H1 (cell line): ENCODE measurements around the gene NHS. TPM values are rescaled to one million over a fixed set of nuclear protein-coding genes. Genes with fewer than 3 reads are reported as not detected.

Experiments used
- CTCF ChIA-PET: fragments of 300-600 bp; sonication (Branson Sonifier 250); formaldehyde crosslinking; loops from one replicate; lab custom pipeline; 2021; ENCODE audit not compliant: partially characterized antibody; lab: Charles Lee
- POLR2A ChIA-PET: fragments of 300-600 bp; sonication (Branson Sonifier 250); formaldehyde crosslinking; loops from one replicate; lab custom pipeline; 2021; ENCODE audit warnings: inconsistent platforms; ENCODE audit not compliant: partially characterized antibody; lab: Charles Lee
- DNase-seq, 2 experiments: peaks; one replicate each; pipeline versions ENCODE4 v3.0.0 to v3.0.0-alpha.2; 2010 to 2022; ENCODE audit warnings: low spot score in 2 of 2, low read depth in 1 of 2, mixed read lengths in 1 of 2
- FAIRE-seq: peaks from 2 replicates; lab custom pipeline; 2011; peaks lifted over from hg19 to GRCh38; lab: Jason Lieb, UNC
- H2AFZ ChIP-seq: 2 replicates; pipeline ENCODE4 v1.8.1; 2012; ENCODE audit warnings: low read length, inconsistent platforms
- H2AK5ac ChIP-seq: 2 replicates; pipeline ENCODE4 v1.6.1; 2013; ENCODE audit warnings: low read depth, low read length
- H2BK120ac ChIP-seq: replicated peaks from 2 replicates; pipeline ENCODE3; 2013; ENCODE audit warnings: low read depth, low read length, inconsistent platforms
- H2BK12ac ChIP-seq: 2 replicates; pipeline ENCODE4 v1.6.1; 2013; ENCODE audit warnings: low read depth, low read length
- H2BK15ac ChIP-seq: 2 replicates; pipeline ENCODE4 v1.6.1; 2013; ENCODE audit warnings: low read length
- H2BK20ac ChIP-seq: 2 replicates; pipeline ENCODE4 v1.6.1; 2013; ENCODE audit warnings: low read length
- H2BK5ac ChIP-seq: 2 replicates; pipeline ENCODE4 v1.6.1; 2013; ENCODE audit warnings: low read depth, low read length
- H3K14ac ChIP-seq: 2 replicates; pipeline ENCODE4 v1.6.1; 2013; ENCODE audit warnings: inconsistent platforms; ENCODE audit not compliant: insufficient read length
- H3K18ac ChIP-seq: 2 replicates; pipeline ENCODE4 v1.6.1; 2013; ENCODE audit warnings: low read length; ENCODE audit errors: extremely low read depth
- H3K23ac ChIP-seq: 2 replicates; pipeline ENCODE4 v1.6.1; 2013; ENCODE audit warnings: inconsistent platforms; ENCODE audit not compliant: insufficient read length
- H3K23me2 ChIP-seq: 2 replicates; pipeline ENCODE4 v1.6.1; 2013; ENCODE audit warnings: low read depth, low read length
- H3K27ac ChIP-seq: 2 replicates; pipeline ENCODE4 v1.6.1; 2011; ENCODE audit warnings: low read depth, low read length, inconsistent platforms
- H3K27me3 ChIP-seq, 4 experiments: replicated peaks in 1 of 4; 1 replicate in 1 of 4; 2 replicates in 3 of 4; pipeline versions ENCODE4 v1.6.1 to v1.8.1; 2011 to 2013; ENCODE audit warnings: low read length in 3 of 4, mild to moderate bottlenecking in 3 of 4, inconsistent platforms in 2 of 4, mixed read lengths in 2 of 4, moderate library complexity in 1 of 4; ENCODE audit not compliant: control insufficient read depth in 3 of 4, insufficient read depth in 3 of 4; ENCODE audit errors: extremely low read depth in 1 of 4
- H3K36me3 ChIP-seq, 4 experiments: 2 replicates each; pipeline versions ENCODE4 v1.6.1 to v1.8.1; 2011 to 2013; ENCODE audit warnings: mild to moderate bottlenecking in 4 of 4, low read length in 3 of 4, moderate library complexity in 2 of 4, control low read depth in 1 of 4, inconsistent platforms in 1 of 4; ENCODE audit not compliant: insufficient read depth in 4 of 4, control insufficient read depth in 2 of 4
- H3K4ac ChIP-seq: replicated peaks from 2 replicates; pipeline ENCODE3; 2013; ENCODE audit warnings: low read length, low read depth, mixed read lengths, inconsistent platforms; ENCODE audit not compliant: insufficient read length
- H3K4me1 ChIP-seq, 4 experiments: replicated peaks in 1 of 4; 1 replicate in 1 of 4; 2 replicates in 3 of 4; pipeline versions ENCODE4 v1.6.1 to v1.8.1; 2011 to 2013; ENCODE audit warnings: low read length in 3 of 4, inconsistent platforms in 2 of 4, mixed read lengths in 1 of 4; ENCODE audit not compliant: insufficient read depth in 4 of 4, control insufficient read depth in 3 of 4
- H3K4me2 ChIP-seq, 2 experiments: 2 replicates each; pipeline versions ENCODE4 v1.6.1 to v1.8.1; 2011 to 2013; ENCODE audit warnings: low read depth in 2 of 2, low read length in 2 of 2, control low read depth in 1 of 2, inconsistent platforms in 1 of 2, mild to moderate bottlenecking in 1 of 2; ENCODE audit not compliant: insufficient read depth in 1 of 2
- H3K4me3 ChIP-seq, 4 experiments: fragments of 200-600, 300-600 bp in 1 of 4; sonication (generic), shearing (Covaris generic), sonication (Bioruptor Twin) in 1 of 4; 2 replicates each; pipeline versions ENCODE4 v1.5.1 to v1.8.1; 2011 to 2016; ENCODE audit warnings: low read length in 4 of 4, low read depth in 3 of 4, control low read depth in 2 of 4, inconsistent platforms in 2 of 4, mild to moderate bottlenecking in 2 of 4, mixed read lengths in 1 of 4, moderate library complexity in 1 of 4; ENCODE audit not compliant: insufficient read depth in 2 of 4; ENCODE audit errors: extremely low read depth in 1 of 4
- H3K56ac ChIP-seq: replicated peaks from 2 replicates; pipeline ENCODE3; 2013; ENCODE audit warnings: low read depth, mild to moderate bottlenecking, mixed read lengths, low read length, inconsistent platforms; ENCODE audit not compliant: insufficient read length
- H3K79me1 ChIP-seq: 2 replicates; pipeline ENCODE4 v1.6.1; 2013; ENCODE audit warnings: low read depth, low read length, control low read depth
- H3K79me2 ChIP-seq, 2 experiments: 2 replicates each; pipeline versions ENCODE4 v1.6.1 to v1.8.1; 2012 to 2013; ENCODE audit warnings: low read length in 2 of 2, mild to moderate bottlenecking in 2 of 2, inconsistent platforms in 1 of 2; ENCODE audit not compliant: insufficient read depth in 2 of 2, control insufficient read depth in 1 of 2
- H3K9ac ChIP-seq, 4 experiments: replicated peaks in 1 of 4; 1 replicate in 1 of 4; 2 replicates in 3 of 4; pipeline versions ENCODE4 v1.6.1 to v1.8.1; 2011 to 2013; ENCODE audit warnings: low read depth in 3 of 4, low read length in 3 of 4, control low read depth in 2 of 4, mild to moderate bottlenecking in 2 of 4, moderate library complexity in 2 of 4, inconsistent platforms in 1 of 4; ENCODE audit errors: extremely low read depth in 1 of 4
- H3K9me3 ChIP-seq, 2 experiments: 2 replicates each; pipeline versions ENCODE4 v1.6.1 to v1.8.1; 2012 to 2013; ENCODE audit warnings: mild to moderate bottlenecking in 2 of 2, moderate library complexity in 2 of 2, control low read depth in 1 of 2, inconsistent platforms in 1 of 2, low read depth in 1 of 2, low read length in 1 of 2, mixed read lengths in 1 of 2; ENCODE audit not compliant: insufficient read depth in 2 of 2
- H4K20me1 ChIP-seq, 2 experiments: replicated peaks in 1 of 2; 2 replicates each; pipeline versions ENCODE3 to v1.8.1; 2011 to 2013; ENCODE audit warnings: inconsistent platforms in 2 of 2, low read length in 2 of 2, mild to moderate bottlenecking in 1 of 2; ENCODE audit not compliant: insufficient read depth in 2 of 2, control insufficient read depth in 1 of 2
- H4K5ac ChIP-seq: 2 replicates; pipeline ENCODE4 v1.6.1; 2013; ENCODE audit warnings: low read length, low read depth, mixed read lengths, inconsistent platforms; ENCODE audit not compliant: insufficient read length
- H4K8ac ChIP-seq: 2 replicates; pipeline ENCODE4 v1.8.0; 2013; ENCODE audit warnings: mild to moderate bottlenecking, moderate library complexity, low read length, inconsistent platforms; ENCODE audit not compliant: insufficient read depth; ENCODE audit errors: extremely low read depth
- H4K91ac ChIP-seq: replicated peaks from 2 replicates; pipeline ENCODE3; 2013; ENCODE audit warnings: low read length, mixed read lengths, inconsistent platforms; ENCODE audit not compliant: insufficient read length
- CEBPB ChIP-seq: IDR thresholded peaks from 2 replicates; pipeline ENCODE4 v1.6.1; 2012; ENCODE audit warnings: low read depth, low read length
- MAFK ChIP-seq: IDR thresholded peaks from 2 replicates; pipeline ENCODE4 v1.6.1; 2012; ENCODE audit warnings: low read depth, mild to moderate bottlenecking, improper control_type of control experiment, low read length
- SIN3A ChIP-seq, 2 experiments: IDR thresholded peaks in 1 of 2; conservative IDR thresholded peaks in 1 of 2; 2 replicates each; pipeline ENCODE4 v1.6.1; 2011 to 2012; ENCODE audit warnings: low read length in 2 of 2, improper control_type of control experiment in 1 of 2, low read depth in 1 of 2, mild to moderate bottlenecking in 1 of 2
- SP4 ChIP-seq: IDR thresholded peaks from 2 replicates; pipeline ENCODE4 v1.6.1; 2012; ENCODE audit warnings: low read length, inconsistent platforms
- USF2 ChIP-seq: IDR thresholded peaks from 2 replicates; pipeline ENCODE4 v1.6.1; 2011; ENCODE audit warnings: low read length, improper control_type of control experiment
- WGBS, 2 experiments: shearing (Covaris generic) in 1 of 2; methylation state at CpG; one replicate each; pipeline versions ENCODE4 v1.1.6 to v1.1.7; 2013 to 2015; ENCODE audit warnings: low lambda C conversion rate in 2 of 2, mixed read lengths in 2 of 2, inconsistent platforms in 1 of 2, low coverage in 1 of 2, missing lambda C conversion rate in 1 of 2; ENCODE audit not compliant: insufficient replicate concordance in 2 of 2, insufficient coverage in 1 of 2, insufficient read length in 1 of 2; ENCODE audit errors: extremely low coverage in 1 of 2, missing lambda C conversion rate in 1 of 2; 5-methylcytosine and 5-hydroxymethylcytosine counted together
- polyA plus RNA-seq, 7 experiments: library from polyadenylated mRNA; depleted of rRNA in 3 of 7; stranded (reverse) in 5 of 7; unstranded in 2 of 7; fragments of >200 nt in 5 of 7; fragments of 200-250 nt in 2 of 7; gene quantifications; 1 replicate in 5 of 7; 2 replicates in 1 of 7; 4 replicates in 1 of 7; pipeline versions ENCODE4 v1.2.1 to v1.2.3, GENCODE V29; 2011 to 2013; ENCODE audit warnings: missing spikeins in 2 of 7, mixed read lengths in 2 of 7
- total RNA-seq: library from RNA; stranded (reverse); fragmentation: NEBNext Ultra II Directional; extraction: Animal tissue kit (Norgen Biotek cat#: 25700); gene quantifications from 2 replicates; pipeline ENCODE4 v1.2.1, GENCODE V29; 2021

The NHS gene
- total and polyA plus RNA-seq, 2 of the 8 experiments (the other 6 are each of a cell fraction or from before 2014, with no cell fraction given), result 2.2 to 6.7 TPM

GRCh38 chrX:17527135-17527701, 152.2 kb downstream of the NHS start:
- ChIA-PET POLR2A (no interaction called here), CTCF (no interaction called here)
- WGBS, 2 experiments, result 63% methylated on average over 4 of the region's 5 CpGs; no CpG with 5 or more reads in 1 of the 2 experiments
- H3K4me3 ChIP-seq, result no peak overlapping the region
- H3K23ac ChIP-seq, result no peak overlapping the region
- TF ChIP-seq MAFK (no peak), SP4 (no peak), CEBPB (no peak), USF2 (no peak), SIN3A (conservative IDR thresholded peaks at IDR 0.05 in 1 of 2, IDR thresholded peaks at IDR 0.05 in 1 of 2; ENCODE audit: low read depth in 1 of 2, low read length in 2 of 2) (no peak)
- no peak overlapping the region for H4K8ac ChIP-seq
- no peaks in the 10 kb centered on the region for H3K79me1 ChIP-seq
- H3K36me3 ChIP-seq, result no peaks in the 10 kb centered on the region
- no peaks in the 10 kb centered on the region for H3K27me3 ChIP-seq
- no peak overlapping the region for H3K9ac ChIP-seq
- no peak overlapping the region for H2BK5ac ChIP-seq
- no peak overlapping the region for H3K27ac ChIP-seq
- H3K23me2 ChIP-seq, result no peaks in the 10 kb centered on the region
- no peak overlapping the region for H3K56ac ChIP-seq
- H3K4me1 ChIP-seq, result peaks cover 0 to 5% (median 2%) of the 10 kb centered on the region in 4 experiments; a peak in 3 of 7 replicates
- no peak overlapping the region for H2BK12ac ChIP-seq
- peaks cover 0 to 2% of the 10 kb centered on the region in 2 experiments; a peak in 1 of 4 replicates for H3K79me2 ChIP-seq
- H4K91ac ChIP-seq, result no peak overlapping the region
- FAIRE-seq, result no peak
- no peak overlapping the region for H3K14ac ChIP-seq
- no peaks in the 10 kb centered on the region for H4K20me1 ChIP-seq
- no peaks in the 10 kb centered on the region for H3K9me3 ChIP-seq
- peak overlapping the region in 1 of 2 experiments; percentile 24; a peak in 1 of 4 replicates for H3K4me2 ChIP-seq
- no peak overlapping the region for H2BK20ac ChIP-seq
- H2AFZ ChIP-seq, result no peak overlapping the region
- no peak overlapping the region for H4K5ac ChIP-seq
- no peak overlapping the region for H2BK15ac ChIP-seq
- no peak overlapping the region for H3K4ac ChIP-seq
- H3K18ac ChIP-seq, result no peak overlapping the region; the same call in 1 of the 2 replicates
- no peak overlapping the region for H2BK120ac ChIP-seq
- no peak for DNase-seq
- H2AK5ac ChIP-seq, result no peak overlapping the region
